Activated CD4-positive, CD25-positive, alpha-beta regulatory T cell (primary cell): ENCODE measurements around the gene MTHFD1L.

ENCODE experiments used
- DNase-seq, 4 experiments: peaks; one replicate each; lab custom pipeline; 2025; lab: John Stamatoyannopoulos, UW

The MTHFD1L gene

DNA sequence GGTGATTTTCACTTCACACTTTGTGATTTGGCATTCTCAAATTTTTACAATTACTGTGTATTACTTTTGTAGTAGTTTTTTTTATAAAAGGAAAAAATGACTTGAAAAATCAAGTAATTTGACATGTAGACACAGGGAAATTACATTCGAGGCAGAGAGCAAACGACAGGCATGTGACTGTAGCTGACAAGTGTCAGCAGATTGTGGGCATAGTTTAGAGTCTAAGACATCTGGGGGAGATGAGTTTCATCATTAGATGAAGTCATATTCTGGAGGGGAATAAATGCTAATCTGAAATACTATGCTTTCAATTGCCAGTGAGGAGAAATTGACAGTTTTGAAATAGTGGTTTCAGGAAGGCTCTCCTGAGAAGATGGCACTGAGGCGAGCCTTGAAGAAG lies 126.0 kb downstream of the MTHFD1L start:
- DNase-seq: no peak

DNA sequence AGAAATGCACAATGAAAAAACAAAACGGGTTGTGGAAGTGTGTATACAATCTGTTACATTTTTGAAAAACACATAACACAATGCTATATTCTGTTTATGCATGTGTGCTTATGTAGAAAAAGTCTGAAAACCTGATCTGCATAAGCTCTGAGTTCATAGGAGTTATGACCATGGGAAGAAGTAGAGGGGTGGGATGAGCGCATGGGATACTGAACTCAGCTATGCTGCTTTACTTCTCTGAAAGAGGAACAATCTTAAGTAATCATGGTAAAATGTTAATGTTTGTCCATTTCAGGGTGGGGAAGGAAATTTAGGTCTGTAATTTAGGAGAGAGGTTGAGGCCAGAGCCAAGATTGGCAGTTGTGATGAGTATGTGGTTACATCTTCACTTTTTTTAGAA lies 126.8 kb downstream of the MTHFD1L start:
- DNase-seq: no peak

DNA sequence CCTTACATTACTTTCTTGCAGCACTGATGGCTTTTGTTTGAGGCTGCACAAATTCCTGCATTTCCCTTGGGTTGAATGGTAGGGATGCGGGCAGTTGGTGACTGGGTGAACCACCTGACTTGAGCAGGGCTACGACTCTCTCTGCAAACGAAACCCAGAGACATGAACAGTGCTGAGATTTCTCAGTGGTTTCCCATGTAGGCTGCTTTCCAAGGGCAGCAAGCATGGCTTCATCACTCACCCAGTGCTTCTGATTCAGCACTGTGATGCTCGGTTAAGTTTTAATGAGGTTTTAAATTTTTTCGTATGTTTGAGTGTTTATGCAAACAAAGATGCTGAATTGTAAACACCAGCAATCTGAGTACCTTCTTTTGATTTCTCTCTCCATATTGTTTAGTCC lies 127.2 kb downstream of the MTHFD1L start:
- DNase-seq: no peak

DNA sequence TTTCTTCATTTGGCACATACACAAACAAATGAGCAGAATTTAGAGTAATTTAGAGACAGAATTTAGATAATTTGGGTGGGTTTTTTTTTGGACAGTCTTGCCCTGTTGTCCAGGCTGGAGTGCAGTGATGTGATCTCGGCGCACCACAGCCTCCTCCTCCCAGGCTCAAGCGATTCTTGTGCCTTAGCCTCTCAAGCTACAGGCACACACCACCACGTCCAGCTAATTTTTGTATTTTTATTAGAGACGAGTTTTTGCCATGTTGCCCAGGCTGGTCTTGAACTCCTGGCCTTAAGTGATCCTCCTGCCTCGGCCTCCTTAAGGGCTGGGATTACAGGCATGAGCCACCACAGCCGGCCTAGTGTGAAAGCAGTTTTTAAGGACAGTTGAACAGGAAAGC lies 127.8 kb downstream of the MTHFD1L start:
- DNase-seq: no peak

DNA sequence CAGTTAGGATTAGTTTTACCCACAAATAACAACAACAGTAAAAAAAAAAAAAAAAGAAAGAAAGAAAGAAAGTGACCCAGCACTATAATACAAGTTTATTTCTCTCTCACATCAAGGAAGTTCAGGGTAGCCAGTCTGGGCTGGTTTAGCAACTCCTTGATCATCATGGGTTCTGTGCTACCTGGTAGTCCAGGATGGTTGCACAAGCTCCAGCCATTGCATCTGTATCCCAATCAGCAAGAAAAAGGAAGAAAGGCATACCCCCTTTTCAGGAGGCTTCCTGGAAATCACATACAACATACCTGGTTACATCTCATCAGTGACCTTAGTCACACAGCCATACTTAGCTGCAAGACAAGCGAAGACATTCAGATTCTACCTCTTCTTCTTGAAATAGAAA lies 128.5 kb downstream of the MTHFD1L start:
- DNase-seq: no peak

DNA sequence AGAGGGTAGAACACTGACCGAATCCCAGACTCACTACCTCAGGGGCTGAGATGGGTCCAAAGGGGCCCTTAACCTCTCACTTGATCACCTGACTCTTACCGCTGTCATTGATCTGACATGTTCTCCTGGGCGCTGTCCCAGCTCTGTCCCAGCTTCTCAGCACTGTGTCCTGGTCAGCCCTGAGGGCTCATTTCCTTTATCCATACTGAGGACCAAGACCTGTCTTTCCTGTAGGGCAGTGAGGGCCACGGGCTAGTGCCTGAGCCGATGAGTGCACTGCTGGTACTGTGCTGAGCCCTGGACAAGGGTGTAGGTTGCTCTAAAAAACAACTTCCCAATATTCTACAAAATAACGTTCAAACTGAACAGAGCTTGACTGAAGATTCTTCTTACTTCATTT lies 131.5 kb downstream of the MTHFD1L start:
- DNase-seq: no peak

DNA sequence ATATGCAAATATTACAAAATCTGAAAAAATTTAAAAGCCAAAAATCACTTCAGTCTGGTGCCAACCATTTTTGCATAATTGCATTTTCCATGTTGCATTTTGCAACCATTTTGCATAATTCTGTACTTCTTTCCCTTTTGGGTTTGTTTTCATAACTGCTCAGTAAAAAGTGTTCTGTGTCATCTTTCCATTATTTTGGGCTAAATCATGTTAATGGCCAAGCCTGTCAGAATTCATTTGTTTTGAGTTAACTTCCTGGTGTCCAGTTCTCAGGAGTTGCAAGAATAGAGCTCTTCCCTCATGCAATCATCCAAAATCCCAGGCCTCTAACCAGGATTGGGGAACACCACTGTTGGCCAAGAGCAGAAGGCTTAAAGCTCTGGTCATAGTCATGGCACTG lies 133.6 kb downstream of the MTHFD1L start:
- DNase-seq: no peak

DNA sequence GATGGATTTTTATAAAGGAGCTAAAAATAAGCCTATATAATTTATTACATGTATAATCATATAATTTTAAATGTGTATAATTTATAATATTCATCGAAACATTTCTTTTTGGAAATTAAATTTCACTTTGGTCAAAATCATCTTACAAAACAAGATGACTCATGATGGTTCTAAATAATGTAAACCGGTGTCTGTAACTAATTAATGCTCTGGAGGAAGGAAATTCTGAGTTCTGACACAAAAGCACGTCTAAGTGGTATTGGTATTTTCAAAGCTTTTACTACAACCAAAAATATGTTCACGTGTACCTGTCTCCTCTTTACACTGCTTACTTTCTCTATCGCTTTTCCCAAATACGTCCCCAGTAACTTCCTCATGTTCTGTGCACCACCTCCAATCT lies 134.1 kb downstream of the MTHFD1L start:
- no peak for DNase-seq

DNA sequence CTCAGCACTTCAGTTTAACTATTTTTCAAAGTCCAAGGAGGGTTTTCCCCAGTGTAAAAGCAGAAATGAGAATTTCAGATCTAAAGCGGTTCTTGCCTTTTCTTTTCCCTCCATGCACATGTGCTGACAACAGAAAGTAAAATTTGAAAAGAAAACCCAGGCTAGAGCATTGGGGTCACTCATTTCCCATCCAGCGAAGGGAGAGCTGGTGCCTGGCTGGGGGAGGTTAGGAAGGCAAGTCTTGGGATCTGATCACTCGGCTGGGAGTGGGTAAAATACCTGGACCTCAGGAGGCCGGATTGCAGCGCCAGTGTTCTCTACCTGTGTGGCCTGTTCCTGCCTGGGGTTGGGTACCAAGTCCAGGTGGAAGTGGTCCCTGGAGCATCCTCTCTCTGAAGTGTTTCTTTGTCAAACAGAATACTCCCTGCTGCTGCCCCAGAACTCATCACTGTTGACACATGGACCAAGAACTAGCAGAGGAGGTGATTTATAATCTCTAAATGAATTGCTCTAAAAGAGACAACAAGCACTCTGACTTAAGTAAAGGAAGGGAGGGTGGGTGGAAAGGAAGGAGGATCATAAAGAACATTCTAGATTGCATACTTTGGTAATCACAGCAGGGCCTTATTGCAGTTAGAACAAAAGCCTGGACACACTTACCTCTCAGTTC lies 136.0 kb downstream of the MTHFD1L start:
- no peak for DNase-seq

DNA sequence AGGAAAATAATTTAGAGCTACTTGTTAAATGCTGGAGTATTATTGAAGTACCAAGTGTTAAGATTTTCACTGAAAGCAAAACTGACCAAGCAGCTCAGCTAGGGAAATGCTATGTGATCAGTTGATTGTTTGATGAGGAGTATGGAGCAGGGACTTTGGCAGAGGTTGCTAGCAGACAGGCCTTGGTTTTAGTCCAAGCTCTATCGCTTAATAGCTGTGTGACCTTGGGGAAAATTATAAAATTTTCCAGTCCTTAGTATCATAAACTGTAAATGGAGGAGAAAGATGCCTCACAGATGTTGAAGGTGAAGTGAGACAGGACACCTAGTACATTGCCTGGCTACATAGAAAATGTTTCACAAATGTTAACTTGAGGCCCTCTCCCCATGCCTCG lies 136.6 kb downstream of the MTHFD1L start:
- no peak for DNase-seq

DNA sequence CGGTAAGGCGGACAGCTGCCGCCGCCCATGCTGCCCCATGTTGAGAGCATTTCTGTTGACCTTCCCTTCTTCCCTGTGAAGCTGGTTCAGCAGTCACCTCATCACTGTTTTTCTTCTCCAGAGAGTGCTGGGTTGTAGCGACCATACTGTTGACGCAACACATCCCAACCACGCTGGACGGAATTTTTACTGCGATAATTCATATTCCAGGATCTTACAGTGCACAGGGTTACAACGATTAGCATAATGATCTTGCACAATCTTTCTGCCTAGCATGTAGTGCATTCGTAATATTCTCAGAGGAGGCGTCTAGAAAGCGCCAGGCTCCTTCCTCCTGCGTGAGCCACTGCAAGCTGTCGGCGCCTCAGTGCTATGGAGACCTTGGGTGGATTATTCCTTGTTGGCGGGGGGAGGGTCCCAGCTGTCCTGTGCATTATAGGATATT lies 137.0 kb downstream of the MTHFD1L start:
- DNase-seq: no peak

DNA sequence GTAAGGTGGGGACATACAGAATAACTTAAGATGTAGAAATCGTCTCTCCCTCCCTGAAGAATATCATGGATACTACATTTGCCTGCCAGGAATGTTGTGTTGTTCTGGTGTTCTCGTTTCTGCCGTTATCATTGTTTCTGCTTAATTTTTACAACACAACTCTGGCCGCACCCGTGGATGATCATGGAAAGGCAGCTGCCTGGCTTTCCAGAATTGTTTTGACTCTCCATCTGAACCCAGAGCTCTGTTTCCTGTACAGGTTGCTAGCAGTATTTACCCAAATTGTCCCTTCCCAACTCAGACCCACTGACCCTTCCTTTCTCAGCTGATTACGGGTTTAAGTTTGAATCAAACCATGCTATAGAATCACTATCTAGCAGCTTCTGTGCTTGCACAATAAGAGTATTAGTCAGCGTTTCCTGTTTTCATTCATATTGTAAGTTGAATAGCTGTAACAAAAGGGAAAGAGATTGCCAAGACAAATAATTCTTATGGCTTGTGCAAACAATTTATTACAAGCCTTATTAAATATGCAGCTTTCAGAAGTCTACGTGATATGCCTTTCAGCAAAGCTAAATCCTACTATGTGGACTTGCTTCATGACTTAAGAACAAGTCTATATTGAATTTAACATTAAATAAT lies 139.0 kb downstream of the MTHFD1L start:
- DNase-seq: no peak

DNA sequence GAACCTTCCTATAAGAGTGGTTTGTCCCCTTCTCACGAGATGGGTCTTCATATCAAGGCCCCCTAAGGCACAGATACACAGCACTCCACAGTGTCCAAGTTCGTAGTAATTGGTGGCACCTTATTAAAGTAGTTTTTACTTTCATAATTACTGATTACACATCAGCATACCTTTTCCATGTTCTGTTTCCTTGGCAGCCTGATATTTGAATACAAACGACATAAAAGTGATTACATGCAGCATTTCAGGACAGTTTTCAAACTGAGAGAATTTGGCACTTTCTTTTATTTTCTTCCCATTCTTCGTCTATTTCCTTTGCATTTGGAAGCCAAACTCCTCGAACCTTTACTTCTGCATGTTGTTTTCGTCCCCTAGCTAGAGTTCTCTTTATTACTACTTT lies 139.7 kb downstream of the MTHFD1L start:
- DNase-seq: no peak

DNA sequence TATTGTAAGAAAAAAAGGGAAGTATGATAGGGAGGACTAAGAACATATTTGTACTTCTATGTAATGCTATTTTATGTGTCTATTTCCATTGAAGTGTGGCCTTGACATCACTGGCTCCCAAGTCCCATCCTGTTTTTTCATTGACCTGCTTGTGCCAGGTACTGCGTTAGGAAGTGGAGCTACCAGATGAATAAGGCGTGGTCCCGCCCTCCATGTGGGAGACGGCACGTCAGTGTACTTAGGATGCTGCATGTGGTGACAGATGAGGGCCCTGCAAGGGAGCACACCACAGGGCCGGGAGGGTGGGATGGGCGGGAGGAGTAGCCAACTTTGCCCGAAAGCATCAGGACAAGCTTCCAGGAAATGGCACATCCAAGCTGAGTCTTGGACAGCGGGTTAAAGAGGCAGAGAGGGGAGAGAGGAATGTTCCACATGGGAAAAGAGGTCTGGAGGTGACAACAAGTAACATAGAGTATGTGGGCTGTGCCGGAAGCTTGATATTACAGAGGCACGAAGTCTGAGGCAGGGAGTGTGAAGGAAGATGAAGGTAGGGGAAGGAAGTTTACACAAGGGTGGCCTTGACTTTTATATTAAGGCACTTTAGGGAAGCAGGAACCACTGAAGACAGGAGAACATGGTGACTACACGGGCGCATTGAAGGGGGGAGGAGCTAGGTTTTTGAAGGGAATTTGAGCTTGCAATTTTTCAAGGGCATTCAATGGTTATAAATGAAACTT lies 140.6 kb downstream of the MTHFD1L start:
- no peak for DNase-seq

DNA sequence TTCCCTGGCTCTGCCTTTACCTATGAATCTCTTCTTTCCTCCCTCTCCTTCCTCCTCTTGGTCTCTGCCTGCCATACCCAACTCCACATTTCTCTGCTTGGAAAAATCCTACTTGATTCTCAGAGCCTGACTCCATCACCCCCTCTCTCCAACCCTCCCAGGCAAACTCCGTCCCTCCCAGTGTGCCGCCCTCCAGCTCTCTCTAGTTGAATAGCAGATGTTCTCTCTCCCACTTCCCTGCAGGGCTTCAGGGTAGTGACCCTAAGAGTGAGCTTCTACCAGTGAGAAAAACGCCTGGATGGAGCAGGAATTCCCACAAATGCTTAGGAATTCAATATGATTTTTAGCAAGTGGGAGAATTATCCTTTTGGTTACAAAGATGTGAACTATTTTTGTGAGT lies 141.6 kb downstream of the MTHFD1L start:
- DNase-seq: no peak

DNA sequence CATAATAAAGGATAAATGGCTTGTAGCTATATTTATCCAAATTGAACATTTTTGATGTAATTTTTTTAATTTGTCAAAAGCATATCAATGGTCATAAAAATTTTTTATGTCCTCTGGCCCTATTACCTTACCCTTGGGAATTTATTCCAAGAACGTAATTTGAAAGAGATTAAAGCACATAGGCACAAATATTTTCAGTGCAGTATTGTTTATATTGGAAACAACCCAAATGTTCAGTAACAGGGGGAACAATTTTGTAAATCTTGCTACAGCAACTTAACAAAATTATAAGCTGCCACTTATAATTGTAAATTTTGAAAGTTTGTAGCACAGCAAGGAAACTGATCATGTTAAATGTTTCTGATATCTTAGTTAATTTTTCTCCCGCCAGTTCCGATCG lies 142.4 kb downstream of the MTHFD1L start:
- no peak for DNase-seq

DNA sequence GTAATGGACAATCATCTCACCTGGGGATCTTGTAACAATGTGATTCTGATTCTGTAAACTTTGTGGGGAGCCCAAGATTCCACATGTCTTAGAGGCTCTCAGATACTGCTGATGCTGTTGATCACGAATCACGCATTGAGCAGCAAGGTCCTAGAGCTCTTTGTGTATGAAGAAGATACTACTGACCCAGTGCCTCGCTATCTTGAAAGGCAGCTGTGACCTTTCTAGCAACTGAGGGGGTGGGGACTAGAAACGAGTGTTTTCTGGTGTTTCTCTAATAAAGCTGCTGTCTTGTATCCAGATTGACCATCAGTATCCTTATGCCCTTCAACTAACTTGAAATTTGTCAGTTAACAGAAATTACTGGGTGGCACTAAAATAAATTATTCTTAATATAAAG lies 142.9 kb downstream of the MTHFD1L start:
- no peak for DNase-seq

DNA sequence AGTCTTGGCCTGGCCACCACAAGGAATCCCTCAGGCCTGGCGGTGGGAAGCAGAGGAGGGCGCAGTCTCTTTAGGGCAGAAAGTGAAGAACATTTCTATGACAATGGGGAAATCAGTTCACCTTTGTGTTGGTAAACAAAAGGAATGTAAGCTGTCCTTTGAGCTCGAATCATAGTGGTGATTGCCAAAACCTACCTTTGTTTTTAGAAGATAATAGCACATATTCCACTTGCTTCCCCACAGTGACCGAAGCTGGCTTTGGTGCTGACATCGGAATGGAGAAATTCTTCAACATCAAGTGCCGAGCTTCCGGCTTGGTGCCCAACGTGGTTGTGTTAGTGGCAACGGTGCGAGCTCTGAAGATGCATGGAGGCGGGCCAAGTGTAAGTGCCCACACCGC lies 144.1 kb downstream of the MTHFD1L start:
- DNase-seq: no peak

DNA sequence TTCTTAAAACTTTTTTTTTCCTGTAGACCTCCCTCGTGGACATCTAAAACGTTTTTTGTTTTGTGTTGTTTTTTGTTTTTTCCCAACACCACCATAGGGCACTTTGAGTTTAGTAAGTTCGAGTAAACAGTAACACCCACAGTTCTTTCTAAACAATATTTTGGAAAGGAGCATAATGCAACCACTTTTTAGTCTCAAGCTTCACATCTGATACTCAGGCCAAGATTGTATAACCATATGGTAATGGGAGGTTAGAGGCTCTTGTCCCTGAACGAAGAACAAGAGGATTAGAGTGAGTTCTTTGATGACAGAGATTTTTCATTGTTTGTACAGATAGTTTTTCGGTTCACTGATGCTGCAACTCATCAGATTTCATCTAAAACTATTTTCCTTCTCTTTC lies 144.6 kb downstream of the MTHFD1L start:
- no peak for DNase-seq

DNA sequence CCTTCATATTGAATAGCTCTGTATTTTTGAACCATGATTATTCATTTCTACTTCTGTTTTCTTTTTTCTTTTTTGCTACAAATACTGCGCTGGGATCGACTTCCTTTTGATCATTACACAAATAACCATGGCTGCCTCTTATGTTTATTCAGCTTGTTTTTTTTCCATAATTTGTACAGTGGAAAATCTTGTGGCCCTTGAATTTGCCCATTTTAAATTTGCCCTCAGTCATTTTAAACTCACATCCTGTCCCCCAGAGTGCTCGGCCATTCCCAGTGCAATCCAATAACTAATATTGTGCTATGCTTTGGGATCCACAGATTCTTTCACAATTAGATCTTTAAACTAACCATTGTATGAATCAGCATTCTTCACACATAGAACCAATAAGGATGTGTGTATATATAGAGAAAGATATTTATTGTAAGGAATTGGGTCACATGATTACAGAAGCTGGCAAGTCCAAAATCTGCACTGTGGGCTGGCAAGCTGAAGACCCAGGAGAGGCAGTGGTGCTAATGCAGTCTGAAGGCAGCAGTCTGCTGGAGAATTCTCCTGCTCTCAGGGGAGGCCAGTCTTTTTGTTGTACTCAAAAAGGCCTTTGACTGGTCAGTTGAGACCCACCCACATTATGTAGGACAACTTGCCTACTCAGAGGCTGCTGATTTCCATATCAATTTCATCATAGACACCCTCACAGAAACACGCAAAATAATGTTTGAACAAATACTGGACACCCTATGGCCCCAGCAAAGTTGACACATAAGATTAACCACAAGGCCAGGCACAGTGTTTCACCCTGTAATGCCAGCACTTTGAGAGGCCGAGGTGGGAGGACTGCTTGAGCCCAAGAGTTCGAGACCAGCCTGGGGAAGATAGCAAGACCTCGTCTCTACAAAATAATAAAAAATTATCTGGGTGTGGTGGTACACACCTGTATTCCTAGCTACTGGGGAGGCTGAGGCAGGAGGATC lies 147.1 kb downstream of the MTHFD1L start:
- DNase-seq: no peak

DNA sequence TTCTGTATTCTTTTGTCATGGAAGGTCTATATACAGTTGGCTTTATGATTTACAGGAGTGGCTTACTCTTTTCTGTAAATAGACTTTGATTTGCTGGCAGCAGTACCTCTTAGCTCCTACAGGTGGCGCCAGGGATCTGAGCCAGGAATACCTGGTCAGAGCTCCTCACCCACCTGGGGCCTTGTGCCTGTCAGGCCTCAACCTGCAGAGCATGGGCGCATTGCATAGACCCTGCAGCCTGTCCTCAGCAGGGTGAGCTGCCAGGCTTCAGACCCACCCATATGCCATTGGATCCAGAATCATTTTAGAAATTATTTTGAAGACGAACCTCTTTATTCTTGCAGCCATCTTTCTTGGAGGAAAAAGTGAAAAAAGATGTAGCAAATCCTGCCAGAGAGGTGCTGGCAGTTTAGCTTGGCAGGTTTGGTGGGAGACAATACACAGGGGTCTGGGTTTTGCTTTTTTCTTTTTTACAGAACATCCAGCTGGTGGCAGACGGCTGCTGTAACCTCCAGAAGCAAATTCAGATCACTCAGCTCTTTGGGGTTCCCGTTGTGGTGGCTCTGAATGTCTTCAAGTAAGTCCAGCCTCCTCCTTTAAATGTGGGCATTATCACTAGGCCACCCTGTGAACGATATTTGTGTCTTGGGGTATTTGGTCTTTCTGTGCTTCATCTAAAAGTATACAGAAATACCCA lies 149.1 kb downstream of the MTHFD1L start:
- peak; percentile 3 to 35 (median 17) for DNase-seq
